Gastrocnemius medialis (tissue), 4 donors: Measurements from ENCODE around the gene CLSTN2.

Experiments
- POLR2A ChIP-seq, 2 donors: fragments of 450-650 bp; IDR thresholded peaks; one replicate each; pipeline ENCODE4 v1.6.1; 2017; ENCODE audit warnings: antibody characterized with exemption in 2 of 2, mild to moderate bottlenecking in 2 of 2, moderate library complexity in 2 of 2
- TF ChIP-seq, protein P1 (sequence below), 5 experiments: fragments of 450-650 bp in 3 of 5; fragments of 200-600 bp in 2 of 5; sonication (generic) in 2 of 5; IDR thresholded peaks in 4 of 5; conservative IDR thresholded peaks in 1 of 5; 1 replicate in 4 of 5; 2 replicates in 1 of 5; pipeline ENCODE4 v1.5.1; 2016 to 2019; ENCODE audit warnings: antibody characterized with exemption in 5 of 5, mild to moderate bottlenecking in 3 of 5, moderate library complexity in 3 of 5

DNA sequence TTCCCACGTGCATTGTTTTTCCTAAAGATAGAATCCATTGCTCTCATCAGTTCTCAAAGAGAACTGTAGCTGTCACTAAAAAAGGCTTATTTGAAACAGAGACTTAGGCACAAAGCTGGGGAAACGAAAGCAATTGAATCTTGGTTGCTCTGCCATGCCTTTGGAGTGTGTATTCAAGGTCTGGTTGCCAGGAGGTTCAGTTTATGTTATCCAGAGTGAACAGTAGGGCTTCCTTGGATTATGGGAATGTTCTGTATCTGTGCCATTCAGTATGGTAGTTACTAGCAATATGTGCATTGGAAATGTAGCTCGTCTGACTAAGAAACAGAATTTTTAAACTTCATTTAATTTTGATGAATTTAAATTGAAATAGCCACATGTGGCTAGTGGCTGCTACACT lies 50.6 kb downstream of the CLSTN2 start:
- no peak for TF ChIP-seq POLR2A (IDR thresholded peaks at IDR 0.05)
- TF ChIP-seq, protein P1, sequence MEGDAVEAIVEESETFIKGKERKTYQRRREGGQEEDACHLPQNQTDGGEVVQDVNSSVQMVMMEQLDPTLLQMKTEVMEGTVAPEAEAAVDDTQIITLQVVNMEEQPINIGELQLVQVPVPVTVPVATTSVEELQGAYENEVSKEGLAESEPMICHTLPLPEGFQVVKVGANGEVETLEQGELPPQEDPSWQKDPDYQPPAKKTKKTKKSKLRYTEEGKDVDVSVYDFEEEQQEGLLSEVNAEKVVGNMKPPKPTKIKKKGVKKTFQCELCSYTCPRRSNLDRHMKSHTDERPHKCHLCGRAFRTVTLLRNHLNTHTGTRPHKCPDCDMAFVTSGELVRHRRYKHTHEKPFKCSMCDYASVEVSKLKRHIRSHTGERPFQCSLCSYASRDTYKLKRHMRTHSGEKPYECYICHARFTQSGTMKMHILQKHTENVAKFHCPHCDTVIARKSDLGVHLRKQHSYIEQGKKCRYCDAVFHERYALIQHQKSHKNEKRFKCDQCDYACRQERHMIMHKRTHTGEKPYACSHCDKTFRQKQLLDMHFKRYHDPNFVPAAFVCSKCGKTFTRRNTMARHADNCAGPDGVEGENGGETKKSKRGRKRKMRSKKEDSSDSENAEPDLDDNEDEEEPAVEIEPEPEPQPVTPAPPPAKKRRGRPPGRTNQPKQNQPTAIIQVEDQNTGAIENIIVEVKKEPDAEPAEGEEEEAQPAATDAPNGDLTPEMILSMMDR (IDR thresholded peaks at IDR 0.05 in 4 of 5, conservative IDR thresholded peaks at IDR 0.05 in 1 of 5), result no peak
